Skeletal muscle cell (primary cell): ENCODE results near the gene MYO1C.
"Not testable (repeated sequence)": the region's sequence is repeated elsewhere in the genome, so short reads cannot be mapped to it uniquely, and the experiment has no call there.

Experiments used
- DNase-seq: peaks from one replicate; pipeline ENCODE4 v3.0.0-alpha.2; 2010; ENCODE audit warnings: low read depth
- H3K4me3 ChIP-seq: 2 replicates; pipeline ENCODE4 v1.5.1; 2011; ENCODE audit warnings: low read depth, mild to moderate bottlenecking, control low read depth, low read length, moderate library complexity

The MYO1C gene

DNA sequence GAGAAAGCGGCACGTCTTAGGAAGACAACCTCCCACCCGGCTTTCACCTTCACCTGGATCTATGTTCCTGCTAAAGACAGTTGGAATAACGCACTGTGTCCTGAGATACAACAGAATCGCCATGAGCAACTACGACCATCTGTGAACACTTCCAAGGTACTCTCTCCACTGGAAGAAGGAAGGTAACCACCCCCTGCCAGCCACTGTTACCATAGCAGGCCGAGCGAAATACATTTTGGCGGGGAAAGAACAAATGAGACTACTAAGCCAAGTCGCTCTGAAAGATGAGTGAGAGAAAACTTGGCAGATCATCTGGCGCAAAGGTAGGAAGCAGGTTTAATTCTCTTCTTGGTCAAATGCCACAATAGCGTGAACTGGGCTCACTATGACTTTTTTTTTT is 46.3 kb downstream of the MYO1C start:
- no peak overlapping the region for H3K4me3 ChIP-seq
- DNase-seq, result no peak

DNA sequence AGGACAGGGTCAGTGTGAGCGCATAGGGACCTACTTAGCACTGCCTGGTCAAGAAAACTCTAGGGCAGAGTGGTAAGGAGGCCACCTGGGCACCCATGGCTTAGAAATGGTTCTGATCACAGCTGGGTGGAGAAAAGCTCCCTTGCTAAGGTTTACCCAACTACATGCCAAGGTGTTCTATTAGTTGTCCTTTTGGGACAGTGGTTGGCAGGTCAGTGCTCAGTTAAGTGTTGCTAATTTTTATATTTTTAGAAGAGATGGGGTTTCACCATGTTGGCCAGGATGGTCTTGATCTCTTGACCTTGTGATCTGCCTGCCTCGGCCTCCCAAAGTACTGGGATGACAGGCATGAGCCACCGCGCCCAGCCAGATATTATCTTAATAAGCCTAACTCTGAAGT is 46.8 kb downstream of the MYO1C start:
- not testable (repeated sequence) for H3K4me3 ChIP-seq, DNase-seq

DNA sequence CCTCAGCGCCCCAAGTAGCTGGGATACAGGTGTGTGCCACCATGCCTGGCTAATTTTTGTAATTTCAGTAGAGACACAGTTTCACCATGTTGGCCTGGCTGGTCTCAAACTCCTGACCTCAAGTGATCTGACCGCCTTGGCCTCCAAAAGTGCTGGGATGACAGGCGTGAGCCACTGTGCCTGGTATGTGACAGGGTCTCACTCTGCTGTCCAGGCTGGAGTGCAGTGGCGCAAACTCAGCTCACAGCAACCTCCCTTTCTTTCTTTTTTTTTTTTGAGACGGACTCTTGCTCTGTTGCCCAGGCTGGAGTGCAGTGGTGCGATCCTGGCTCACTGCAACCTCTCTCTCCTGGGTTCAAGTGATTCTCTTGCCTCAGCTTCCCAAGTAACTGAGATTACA is 49.8 kb downstream of the MYO1C start:
- not testable (repeated sequence) for DNase-seq, H3K4me3 ChIP-seq

DNA sequence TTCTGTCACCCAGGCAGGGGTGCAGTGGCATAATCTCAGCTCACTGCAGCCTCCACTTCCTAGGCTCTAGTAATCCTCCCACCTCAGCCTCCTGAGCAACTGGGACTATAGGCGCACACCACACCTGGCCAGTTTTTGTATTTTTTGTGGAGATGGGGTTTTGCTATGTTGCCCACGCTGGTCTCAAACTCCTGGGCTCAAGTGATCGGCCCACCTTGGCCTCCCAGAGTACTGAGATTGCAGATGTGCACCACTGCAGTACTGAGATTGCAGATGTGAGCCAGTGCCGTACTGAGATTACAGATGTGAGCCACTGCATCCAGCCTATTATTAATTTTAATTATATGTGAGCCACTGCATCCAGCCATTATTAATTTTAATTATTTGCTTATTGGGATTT is 50.3 kb downstream of the MYO1C start:
- DNase-seq, result no peak

DNA sequence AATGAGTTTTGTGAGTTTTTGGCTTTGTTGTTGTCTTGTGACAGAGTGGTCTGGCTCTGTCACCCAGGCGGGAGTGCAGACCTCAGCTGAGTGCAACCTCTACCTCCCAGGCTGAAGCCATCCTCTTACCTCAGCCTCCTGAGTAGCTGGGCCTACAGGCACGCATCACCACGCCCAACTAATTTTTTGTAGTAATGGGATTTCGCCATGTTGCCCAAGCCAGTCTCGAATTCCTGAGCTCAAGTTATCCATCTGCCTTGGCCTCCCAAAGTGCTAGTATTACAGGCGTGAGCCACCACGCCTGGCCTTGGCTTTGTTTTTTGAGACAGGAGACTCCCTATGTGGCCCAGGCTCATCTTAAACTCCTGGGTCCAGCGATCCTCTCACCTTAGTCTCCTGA is 51.6 kb downstream of the MYO1C start:
- no peak overlapping the region for H3K4me3 ChIP-seq
- DNase-seq, result no peak

More for the DNA sequence above, 50.3 kb downstream of the MYO1C start:
- no peak overlapping the region for H3K4me3 ChIP-seq

DNA sequence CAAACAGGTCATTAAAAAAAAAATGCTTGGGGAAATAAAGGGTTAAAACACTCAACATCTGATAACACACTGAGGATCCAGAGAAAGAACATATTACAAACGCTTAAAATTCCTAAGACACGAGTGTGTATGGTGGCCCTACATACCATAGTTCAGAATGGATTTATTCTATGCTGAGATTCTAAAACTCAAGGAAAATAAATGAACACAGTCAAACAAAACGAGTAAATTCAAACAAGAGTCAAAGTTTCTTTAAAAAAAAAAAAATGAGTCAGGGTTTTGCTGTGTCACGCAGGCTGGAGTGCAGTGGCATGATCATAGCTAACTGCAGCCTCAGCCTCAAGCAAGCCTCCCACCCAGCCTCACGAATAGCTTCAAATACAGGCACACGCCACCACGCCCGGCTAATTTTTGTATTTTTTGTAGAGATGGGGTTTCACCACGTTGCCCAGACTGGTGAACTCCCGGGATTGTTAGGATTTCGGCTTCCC is 53.8 kb downstream of the MYO1C start:
- no peak for DNase-seq
- H3K4me3 ChIP-seq, result no peak overlapping the region

DNA sequence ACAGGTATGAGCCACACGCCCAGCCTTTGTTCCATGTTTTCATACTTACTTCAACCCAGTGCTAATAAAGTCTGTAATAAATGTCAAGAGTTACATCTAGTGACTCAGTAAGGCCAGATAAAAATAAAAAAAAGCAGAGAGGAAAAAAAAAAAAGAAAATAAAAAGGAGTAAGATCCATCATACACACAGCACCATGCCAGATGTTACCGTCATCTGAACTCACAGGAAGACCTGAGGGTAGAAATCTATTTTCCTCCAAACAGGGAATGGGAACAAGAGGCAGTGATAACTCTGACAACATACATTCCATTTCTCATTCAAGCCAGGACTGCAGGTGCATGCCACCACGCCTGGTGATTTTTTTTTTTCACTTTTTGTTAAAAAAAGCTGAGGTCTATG is 57.2 kb downstream of the MYO1C start:
- no peak for DNase-seq
- no peak overlapping the region for H3K4me3 ChIP-seq

DNA sequence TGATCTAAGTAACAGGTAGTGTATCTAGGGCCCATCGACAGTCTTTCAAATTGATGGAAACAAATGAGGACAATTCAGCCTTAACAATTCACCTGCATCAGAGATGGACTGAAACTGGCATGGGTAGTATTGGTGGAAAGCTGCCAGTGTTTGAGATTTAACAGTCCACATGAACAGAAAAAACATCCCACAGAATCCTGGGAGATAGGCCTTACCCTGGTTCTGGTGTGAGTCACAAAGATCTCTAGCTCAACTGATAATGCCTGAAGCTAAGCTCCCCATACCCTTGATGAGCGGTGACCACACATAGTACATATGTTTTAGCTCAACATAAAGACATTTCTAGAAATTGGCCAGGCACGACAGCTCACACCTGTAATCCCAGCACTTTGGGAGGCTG is 58.3 kb downstream of the MYO1C start:
- no peak for DNase-seq
- H3K4me3 ChIP-seq, result no peak overlapping the region

DNA sequence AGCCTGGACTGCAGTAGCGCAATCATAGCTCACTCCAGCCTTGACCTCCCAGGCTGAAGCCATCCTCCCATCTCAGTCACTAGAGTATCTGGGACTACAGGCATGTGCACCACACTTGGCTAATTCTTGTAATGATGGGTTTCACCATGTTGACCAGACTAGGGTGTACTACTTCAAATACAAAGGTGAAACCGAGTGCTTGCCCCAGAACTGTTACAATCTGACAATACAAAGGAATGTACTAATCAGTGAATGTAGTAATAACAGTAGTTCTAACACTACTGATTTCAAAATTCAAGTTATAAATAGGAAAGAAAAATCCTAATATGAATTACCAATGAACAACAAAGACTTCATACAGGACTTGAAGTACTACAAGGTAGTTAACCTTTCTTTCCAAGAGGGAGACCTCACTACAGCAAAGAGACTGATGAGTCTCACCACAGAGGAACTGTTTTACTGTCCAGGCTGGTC is 60.8 kb downstream of the MYO1C start:
- no peak overlapping the region for H3K4me3 ChIP-seq
- DNase-seq, result no peak

DNA sequence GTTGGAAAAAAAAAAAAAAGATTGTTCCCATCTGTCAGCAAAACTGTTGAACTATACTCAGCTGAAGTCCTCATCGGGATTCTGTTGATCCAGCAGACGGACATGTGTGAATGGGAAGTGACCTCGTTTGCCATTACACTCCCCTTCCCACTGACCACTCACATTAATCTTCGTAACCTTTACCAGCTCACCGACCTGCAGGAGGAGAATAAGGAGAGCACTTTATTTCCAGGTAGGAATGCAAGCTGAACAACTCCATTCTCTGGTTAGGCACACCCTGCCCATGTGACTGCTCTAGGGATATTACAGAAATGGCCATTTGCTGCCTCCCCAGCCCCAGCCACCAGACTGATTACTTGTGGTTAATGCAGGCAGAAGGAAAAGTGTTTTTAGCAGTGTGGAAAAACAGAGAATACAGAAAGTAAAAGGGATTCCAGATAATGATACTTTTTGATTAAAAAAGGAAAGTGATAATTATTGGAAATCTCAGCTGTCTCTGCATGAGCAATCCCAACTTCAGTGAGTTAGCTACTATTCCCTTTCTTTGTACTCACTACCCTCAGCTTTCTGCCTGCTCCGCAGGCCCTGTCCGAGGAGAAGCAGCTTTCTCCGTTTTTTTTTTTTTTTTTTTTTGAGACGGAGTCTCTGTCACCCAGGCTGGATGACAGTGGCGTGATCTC is 68.9 kb downstream of the MYO1C start:
- H3K4me3 ChIP-seq, result no peak overlapping the region
- DNase-seq, result no peak

DNA sequence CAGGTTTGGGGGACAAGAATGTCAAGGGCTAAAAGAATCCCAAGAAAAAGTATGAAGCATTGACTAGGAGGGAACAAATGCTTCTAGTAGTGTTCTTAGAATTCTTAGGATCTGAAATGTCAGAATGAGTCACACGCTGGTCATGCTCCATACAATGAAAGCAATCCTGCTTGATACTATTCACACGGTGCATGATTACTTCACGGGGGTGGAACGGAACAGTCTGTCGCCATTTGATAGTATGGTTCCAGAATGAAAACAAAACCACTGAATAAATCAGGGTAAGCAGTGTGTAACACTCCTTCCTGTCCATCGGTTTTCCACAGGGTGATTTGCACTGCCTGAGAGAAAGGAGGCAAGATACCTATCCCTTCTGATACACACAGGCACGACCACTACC is 69.6 kb downstream of the MYO1C start:
- no peak overlapping the region for H3K4me3 ChIP-seq
- DNase-seq, result peak; percentile 86

DNA sequence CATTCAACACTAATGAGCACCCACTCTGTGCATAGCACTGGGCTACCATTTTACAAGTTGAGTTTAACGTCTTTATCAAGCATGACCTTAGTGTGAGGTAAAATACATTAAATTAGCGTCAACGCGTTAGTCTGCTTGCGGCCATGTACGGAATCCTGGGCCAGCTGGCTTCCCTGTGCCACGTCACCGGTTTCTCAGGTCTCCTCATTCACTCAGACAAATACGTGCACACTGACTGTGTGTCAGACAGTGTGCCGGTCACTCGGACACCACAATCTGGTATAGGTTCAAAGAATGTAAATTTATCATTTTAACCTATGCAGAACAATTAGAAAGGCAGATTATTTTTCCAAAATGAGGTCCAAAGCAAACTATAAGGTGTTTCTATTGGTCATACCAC is 71.0 kb downstream of the MYO1C start:
- no peak overlapping the region for H3K4me3 ChIP-seq
- DNase-seq, result no peak

DNA sequence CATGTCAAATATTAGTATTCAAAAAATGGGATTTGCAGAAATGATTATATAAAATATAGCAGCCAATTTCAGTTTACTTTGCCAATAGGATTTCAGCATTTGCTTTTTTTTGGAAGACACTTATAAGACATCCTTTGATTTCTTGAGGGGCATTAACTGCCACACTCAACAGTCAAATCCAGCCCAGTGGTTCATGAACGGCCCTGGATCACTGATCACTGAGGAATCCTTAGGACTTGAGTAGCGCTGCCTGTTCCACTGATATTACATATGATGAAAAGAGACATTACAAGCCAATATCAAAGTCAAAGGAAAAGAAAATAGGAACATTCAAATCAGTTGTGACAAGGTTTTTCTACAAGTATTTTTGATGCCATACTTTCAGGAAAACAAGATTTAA is 71.5 kb downstream of the MYO1C start:
- H3K4me3 ChIP-seq, result no peak overlapping the region
- no peak for DNase-seq

DNA sequence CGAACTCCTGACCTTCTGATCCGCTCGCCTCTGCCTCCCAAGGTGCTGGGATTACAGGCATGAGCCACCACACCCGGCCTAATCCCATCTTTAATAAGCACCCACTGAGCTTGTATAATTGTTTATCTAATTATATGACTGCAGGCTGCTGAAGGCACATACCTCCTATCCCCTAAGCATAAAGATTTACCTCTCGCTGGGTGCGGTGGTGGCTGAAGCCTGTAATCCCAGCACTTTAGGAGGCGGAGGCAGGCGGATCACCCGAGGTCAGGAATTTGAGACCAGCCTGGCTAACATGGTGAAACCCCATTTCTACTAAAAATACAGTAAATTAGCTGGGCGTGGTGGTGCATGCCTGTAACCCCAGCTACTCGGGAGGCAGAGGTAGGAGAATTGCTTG is 72.3 kb downstream of the MYO1C start:
- no peak for DNase-seq

DNA sequence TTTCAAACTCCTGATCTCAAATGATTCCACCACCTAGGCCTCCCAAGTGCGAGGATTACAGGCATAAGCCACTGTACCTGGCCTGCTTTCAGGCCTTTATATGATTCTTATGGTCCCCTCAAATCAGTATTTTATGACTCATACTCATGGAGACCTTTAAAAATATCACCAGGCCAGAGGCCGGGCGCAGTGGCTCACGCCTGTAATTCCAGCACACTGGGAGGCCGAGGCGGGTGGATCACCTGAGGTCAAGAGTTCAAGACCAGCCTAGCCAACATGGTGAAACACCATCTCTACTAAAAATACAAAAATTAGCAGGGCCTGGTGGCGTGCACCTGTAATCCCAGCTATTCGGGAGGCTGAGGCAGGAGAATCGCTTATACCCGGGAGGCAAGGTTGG is 74.0 kb downstream of the MYO1C start:
- not testable (repeated sequence) for H3K4me3 ChIP-seq, DNase-seq

More for the DNA sequence above, 72.3 kb downstream of the MYO1C start:
- no peak overlapping the region for H3K4me3 ChIP-seq

DNA sequence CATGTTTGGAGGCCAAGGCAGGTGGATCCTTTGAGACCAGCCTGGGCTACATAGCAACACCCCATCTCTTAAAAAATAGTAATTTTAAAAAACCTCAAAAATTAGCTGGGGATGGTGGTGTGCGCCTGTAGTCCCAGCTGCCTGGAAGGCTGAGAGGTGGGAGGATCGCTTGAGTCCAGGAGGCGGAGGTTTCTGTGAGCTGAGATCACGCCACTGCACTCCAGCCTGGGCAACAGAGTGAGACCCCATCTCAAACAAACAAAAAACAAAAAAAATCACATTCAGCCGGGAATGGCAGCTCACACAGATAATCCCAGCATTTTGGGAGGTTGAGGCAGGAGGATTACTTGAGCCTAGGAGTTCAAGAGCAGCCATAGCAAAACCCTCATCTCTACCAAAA is 76.1 kb downstream of the MYO1C start:
- no peak for DNase-seq

DNA sequence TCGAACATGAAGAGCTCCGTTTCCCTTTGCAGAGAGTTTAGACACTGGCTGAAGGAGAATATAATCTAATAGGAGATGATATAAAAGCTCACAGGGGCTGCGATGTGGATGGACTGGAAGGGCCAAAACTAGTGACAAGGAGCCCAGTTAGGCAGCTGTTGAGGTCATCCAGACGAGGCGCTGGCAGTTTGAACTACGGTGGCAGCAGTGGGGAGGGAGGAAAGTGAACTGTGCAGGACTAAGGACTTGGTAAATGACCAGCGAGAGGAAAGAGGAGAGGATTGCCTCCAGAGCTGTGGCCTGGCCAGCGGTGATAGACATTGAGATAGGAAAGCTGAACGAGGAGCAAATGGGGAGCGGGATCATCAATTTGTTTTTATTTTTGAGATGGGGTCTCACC is 77.9 kb downstream of the MYO1C start:
- H3K4me3 ChIP-seq, result no peak overlapping the region

More for the DNA sequence above, 76.1 kb downstream of the MYO1C start:
- H3K4me3 ChIP-seq, result no peak overlapping the region

More for the DNA sequence above, 77.9 kb downstream of the MYO1C start:
- DNase-seq, result no peak
